HepG2 (cell line): Measurements from ENCODE around the gene WDR3. TPM values are rescaled to one million over a fixed set of nuclear protein-coding genes. Genes with fewer than 3 reads are reported as not detected.

Source experiments
- ATAC-seq: fragments of 200-7000 bp; cut with Tn5 transposase; 3 replicates; pipeline ENCODE4 v1.9.1; 2020; ENCODE audit warnings: mild to moderate bottlenecking, moderate library complexity
- BruUV-seq: library from RNA; stranded (reverse); fragments of 400-500 nt; replicated peaks from 2 replicates; lab custom pipeline; 2021; lab: Mats Ljungman, UMichigan
- CTCF ChIA-PET: fragments of 300-600 bp; formaldehyde crosslinking; extraction: SDS; loops from one replicate; lab custom pipeline; 2021; ENCODE audit warnings: low total read pairs, inconsistent platforms, low intra/inter-chr PET ratio; lab: Yijun Ruan, JAX
- POLR2A ChIA-PET: fragments of 350-600 bp; sonication (Branson Sonifier 250); formaldehyde crosslinking; loops from one replicate; lab custom pipeline; 2020; ENCODE audit warnings: antibody characterized with exemption, inconsistent platforms; lab: Yijun Ruan, JAX
- DNase-seq: peaks from one replicate; pipeline ENCODE4 v3.0.0-alpha.2; 2015; ENCODE audit warnings: low spot score
- FAIRE-seq: peaks from 3 replicates; lab custom pipeline; 2011; peaks lifted over from hg19 to GRCh38; lab: Jason Lieb, UNC
- H2AFZ ChIP-seq: one replicate; pipeline ENCODE4 v1.6.1; 2011; ENCODE audit warnings: low read length, inconsistent platforms
- H3K27ac ChIP-seq: fragments of 300-600 bp; 3 replicates; pipeline ENCODE4 v1.8.0; 2011; ENCODE audit warnings: mixed run types, mild to moderate bottlenecking, mixed read lengths, low read length, inconsistent platforms; ENCODE audit not compliant: insufficient read depth; ENCODE audit errors: extremely low read length
- H3K27me3 ChIP-seq, 2 experiments: fragments of 200-600 bp in 1 of 2; 2 replicates in 1 of 2; 3 replicates in 1 of 2; pipeline versions ENCODE4 v1.6.0 to v1.8.0; 2011; ENCODE audit warnings: low read length in 2 of 2, mild to moderate bottlenecking in 2 of 2, moderate library complexity in 2 of 2, inconsistent platforms in 1 of 2; ENCODE audit not compliant: insufficient read depth in 2 of 2, control insufficient read depth in 1 of 2
- H3K36me3 ChIP-seq, 2 experiments: fragments of 200-600 bp in 1 of 2; replicated peaks in 1 of 2; 2 replicates in 1 of 2; 3 replicates in 1 of 2; pipeline versions ENCODE4 v1.5.1 to v1.8.0; 2011; ENCODE audit warnings: low read length in 2 of 2, inconsistent platforms in 1 of 2; ENCODE audit not compliant: insufficient read depth in 2 of 2, control insufficient read depth in 1 of 2
- H3K4me1 ChIP-seq: 2 replicates; pipeline ENCODE4 v1.5.1; 2012; ENCODE audit warnings: low read length, inconsistent platforms; ENCODE audit not compliant: insufficient read depth
- H3K4me2 ChIP-seq: 2 replicates; pipeline ENCODE4 v1.6.0; 2011; ENCODE audit warnings: low read depth, low read length, inconsistent platforms
- H3K4me3 ChIP-seq, 3 experiments: fragments of 200-600 bp in 1 of 3; sonication (generic), shearing (Covaris generic) in 1 of 3; replicated peaks in 1 of 3; 2 replicates each; pipeline ENCODE4 v1.5.1; 2011 to 2016; ENCODE audit warnings: low read length in 3 of 3, inconsistent platforms in 2 of 3, low read depth in 2 of 3, mild to moderate bottlenecking in 2 of 3, control low read depth in 1 of 3, mixed read lengths in 1 of 3; ENCODE audit not compliant: insufficient read depth in 1 of 3
- H3K79me2 ChIP-seq: one replicate; pipeline ENCODE4 v1.6.1; 2011; ENCODE audit warnings: low read length, inconsistent platforms; ENCODE audit not compliant: insufficient read depth
- H3K9ac ChIP-seq: 2 replicates; pipeline ENCODE4 v1.6.0; 2011; ENCODE audit warnings: mild to moderate bottlenecking, low read depth, low read length, inconsistent platforms; ENCODE audit not compliant: insufficient read depth
- H3K9me3 ChIP-seq: 2 replicates; pipeline ENCODE4 v1.5.1; 2012; ENCODE audit warnings: mild to moderate bottlenecking, low read length
- H4K20me1 ChIP-seq: 2 replicates; pipeline ENCODE4 v1.6.0; 2011; ENCODE audit warnings: inconsistent platforms, mild to moderate bottlenecking, low read length, moderate library complexity; ENCODE audit not compliant: insufficient read depth
- ATF7 ChIP-seq, 2 experiments: fragments of 450-650 bp in 1 of 2; sonication (generic) in 1 of 2; formaldehyde crosslinking in 1 of 2; IDR thresholded peaks; 2 replicates each; pipeline versions ENCODE4 v1.4.0 to v1.6.1; 2016 to 2020; ENCODE audit warnings: antibody characterized with exemption in 1 of 2, mild to moderate bottlenecking in 1 of 2, missing genetic modification reagents in 1 of 2
- SNAPC4 ChIP-seq: sonication (generic); formaldehyde crosslinking; IDR thresholded peaks from 2 replicates; pipeline ENCODE4 v1.4.0; 2020; ENCODE audit warnings: mild to moderate bottlenecking, missing genetic modification reagents
- ZNF549 ChIP-seq: sonication (generic); formaldehyde crosslinking; IDR thresholded peaks from 2 replicates; pipeline ENCODE4 v1.5.0; 2020; ENCODE audit warnings: missing genetic modification reagents
- ZSCAN12 ChIP-seq: sonication (generic); formaldehyde crosslinking; IDR thresholded peaks from 2 replicates; pipeline ENCODE4 v1.9.0; 2021; ENCODE audit warnings: mild to moderate bottlenecking, missing genetic modification reagents
- WGBS: methylation state at CpG from one replicate; pipeline ENCODE4 v1.1.6; 2017; ENCODE audit warnings: low lambda C conversion rate; 5-methylcytosine and 5-hydroxymethylcytosine counted together
- in situ Hi-C: cut with HindIII; loops from 2 replicates; pipeline ENCODE4 v1.10.0; 2017; ENCODE audit warnings: low pct_unique_long_range_greater_than_20kb; ENCODE audit not compliant: extremely low pct_ligation_motif_present
- intact Hi-C: fragments of 100-400 bp; cut with micrococcal nuclease; formaldehyde crosslinking; loops from one replicate; pipeline ENCODE4 v1.10.0; 2022; ENCODE audit not compliant: unreplicated experiment
- polyA plus RNA-seq, 8 experiments: library from polyadenylated mRNA; depleted of rRNA in 3 of 8; stranded (reverse) in 7 of 8; unstranded in 1 of 8; fragments of >200 nt; fragmentation: Illumina TruSeq in 4 of 8; extraction: Trizol in 4 of 8; gene quantifications; 2 replicates each; pipeline versions ENCODE4 v1.2.1 to v1.2.3, GENCODE V29; 2011 to 2016; ENCODE audit warnings: low read depth in 4 of 8, missing spikeins in 1 of 8, mixed read lengths in 1 of 8; ENCODE audit not compliant: insufficient read depth in 1 of 8
- total RNA-seq, 5 experiments: library from RNA; depleted of rRNA; stranded (reverse); fragments of >200 nt; fragmentation: Illumina TruSeq; extraction: Trizol; gene quantifications; 2 replicates each; pipeline ENCODE4 v1.2.3, GENCODE V29; 2016; ENCODE audit warnings: low read depth in 1 of 5

WDR3 gene
- total and polyA plus RNA-seq, 2 of the 13 experiments (the other 11 are each of a cell fraction or from before 2014, with no cell fraction given), result 15.9 to 55.5 TPM

- TF ChIP-seq SNAPC4 (CRISPR knock-in tag), result no peak
Measured at GRCh38 chr1:117904485-117904884, 25.1 kb upstream of the WDR3 start (continued).

- no peak for ATAC-seq
- 95% methylated on average over 2 of the region's 2 CpGs for WGBS
- no peaks in the 10 kb centered on the region for H3K4me1 ChIP-seq
- no peaks in the 10 kb centered on the region for H3K79me2 ChIP-seq
- no peak overlapping the region for H3K9ac ChIP-seq
- intact Hi-C loops (no loop called here), in situ Hi-C loops (no loop called here)
- H3K9me3 ChIP-seq, result no peaks in the 10 kb centered on the region
- H2AFZ ChIP-seq, result no peak overlapping the region
- no peaks in the 10 kb centered on the region; a peak in 1 of 5 replicates for H3K27me3 ChIP-seq
- FAIRE-seq, result no peak
- no peak overlapping the region for H3K4me3 ChIP-seq
- DNase-seq, result no peak
- H3K27ac ChIP-seq, result no peak overlapping the region
- no peaks in the 10 kb centered on the region for H4K20me1 ChIP-seq
- TF ChIP-seq ZNF549 (no peak), ATF7 (IDR thresholded peaks at IDR 0.05) (peak; percentile 89), ATF7 (CRISPR knock-in tag; IDR thresholded peaks at IDR 0.05) (no peak), ZSCAN12 (CRISPR knock-in tag) (no peak)
- no peak overlapping the region for H3K4me2 ChIP-seq
- peaks cover 2 to 28% of the 10 kb centered on the region in 2 experiments for H3K36me3 ChIP-seq
- no TSS peak for BruUV-seq
- POLR2A ChIA-PET, result no interaction called here
- CTCF ChIA-PET, result no interaction called here
Measured at GRCh38 chr1:117905019-117905418, 24.5 kb upstream of the WDR3 start.
